Keratinocyte (primary cell): ENCODE measurements around the gene ZP1. TPM values are rescaled to one million over a fixed set of nuclear protein-coding genes. Genes with fewer than 3 reads are reported as not detected.

ENCODE experiments used
- DNase-seq: peaks from one replicate; pipeline ENCODE4 v3.0.0-alpha.2; 2011; ENCODE audit warnings: low read depth, missing footprints, low spot score
- FAIRE-seq: peaks from 2 replicates; lab custom pipeline; 2011; peaks lifted over from hg19 to GRCh38; lab: Jason Lieb, UNC
- H2AFZ ChIP-seq: 2 replicates; pipeline ENCODE4 v1.6.0; 2012; ENCODE audit warnings: low read length, control low read depth, inconsistent platforms; ENCODE audit not compliant: control insufficient read depth
- H3K27ac ChIP-seq: 2 replicates; pipeline ENCODE4 v1.5.1; 2011; ENCODE audit warnings: low read length; ENCODE audit not compliant: control insufficient read depth, insufficient read depth
- H3K27me3 ChIP-seq: 3 replicates; pipeline ENCODE4 v1.6.0; 2011; ENCODE audit warnings: low read length; ENCODE audit not compliant: control insufficient read depth, insufficient read depth; ENCODE audit errors: extremely low read depth
- H3K36me3 ChIP-seq, 2 experiments: 2 replicates in 1 of 2; 3 replicates in 1 of 2; pipeline ENCODE4 v1.5.1; 2011; ENCODE audit warnings: low read length in 2 of 2, mild to moderate bottlenecking in 1 of 2; ENCODE audit not compliant: control insufficient read depth in 2 of 2, insufficient read depth in 2 of 2; ENCODE audit errors: extremely low read depth in 1 of 2
- H3K4me1 ChIP-seq: 3 replicates; pipeline ENCODE4 v1.5.1; 2011; ENCODE audit warnings: low read length; ENCODE audit not compliant: control insufficient read depth, insufficient read depth; ENCODE audit errors: extremely low read depth
- H3K4me2 ChIP-seq: 3 replicates; pipeline ENCODE4 v1.6.0; 2011; ENCODE audit warnings: low read depth, low read length; ENCODE audit not compliant: control insufficient read depth, insufficient read depth; ENCODE audit errors: extremely low read depth
- H3K4me3 ChIP-seq, 3 experiments: fragments of 200-600 bp in 1 of 3; sonication (generic) in 1 of 3; 2 replicates in 2 of 3; 3 replicates in 1 of 3; pipeline ENCODE4 v1.5.1; 2011 to 2016; ENCODE audit warnings: low read length in 3 of 3, mild to moderate bottlenecking in 3 of 3, control low read depth in 2 of 3, inconsistent platforms in 1 of 3, low read depth in 1 of 3, mixed read lengths in 1 of 3, mixed run types in 1 of 3, moderate library complexity in 1 of 3; ENCODE audit not compliant: control insufficient read depth in 2 of 3, insufficient read depth in 2 of 3; ENCODE audit errors: extremely low read depth in 1 of 3
- H3K79me2 ChIP-seq: 2 replicates; pipeline ENCODE4 v1.6.0; 2012; ENCODE audit warnings: low read length; ENCODE audit not compliant: control insufficient read depth, insufficient read depth
- H3K9ac ChIP-seq: 3 replicates; pipeline ENCODE4 v1.6.0; 2011; ENCODE audit warnings: low read length; ENCODE audit not compliant: control insufficient read depth, insufficient read depth; ENCODE audit errors: extremely low read depth
- H3K9me1 ChIP-seq: 3 replicates; pipeline ENCODE4 v1.6.0; 2011; ENCODE audit warnings: low read length; ENCODE audit not compliant: control insufficient read depth, insufficient read depth; ENCODE audit errors: extremely low read depth
- H3K9me3 ChIP-seq: 2 replicates; pipeline ENCODE4 v1.5.1; 2012; ENCODE audit warnings: low read depth, low read length; ENCODE audit not compliant: control insufficient read depth
- H4K20me1 ChIP-seq: 3 replicates; pipeline ENCODE4 v1.6.0; 2011; ENCODE audit warnings: low read length; ENCODE audit not compliant: control insufficient read depth, insufficient read depth; ENCODE audit errors: extremely low read depth
- CTCF ChIP-seq, 3 experiments: IDR thresholded peaks in 1 of 3; conservative IDR thresholded peaks in 1 of 3; optimal IDR thresholded peaks in 1 of 3; 2 replicates in 2 of 3; 3 replicates in 1 of 3; pipeline versions ENCODE3 to v1.5.1; 2011; ENCODE audit warnings: low read length in 3 of 3, mild to moderate bottlenecking in 3 of 3, moderate library complexity in 2 of 3, control low read depth in 1 of 3, inconsistent platforms in 1 of 3; ENCODE audit not compliant: insufficient read depth in 2 of 3; ENCODE audit errors: extremely low read depth in 1 of 3
- EZH2 ChIP-seq: IDR thresholded peaks from one replicate; pipeline ENCODE4 v1.6.1; 2012; ENCODE audit warnings: inconsistent platforms, mild to moderate bottlenecking, low read length, moderate library complexity
- dilution Hi-C: fragments of 300-500 bp; cut with MboI; formaldehyde crosslinking; loops from one replicate; pipeline ENCODE4 v1.7.0; 2020; ENCODE audit warnings: low sequenced_read_pairs; ENCODE audit not compliant: extremely low pct_ligation_motif_present
- polyA plus RNA-seq, 5 experiments: library from polyadenylated mRNA; depleted of rRNA in 3 of 5; stranded (reverse) in 3 of 5; stranded (forward) in 1 of 5; unstranded in 1 of 5; fragments of >200 nt; gene quantifications; 1 replicate in 1 of 5; 2 replicates in 3 of 5; 3 replicates in 1 of 5; pipeline versions ENCODE4 v1.2.1 to v1.2.3, GENCODE V29; 2011 to 2012; ENCODE audit warnings: missing spikeins in 2 of 5, low read depth in 1 of 5, low replicate concordance in 1 of 5

ZP1 gene
- polyA plus RNA-seq, 1 donor (not counting 4 experiments of a cell fraction or from before 2014, with no cell fraction given): not detected

- no peak overlapping the region for H3K9ac ChIP-seq
- H3K36me3 ChIP-seq: peaks cover 19% of the 10 kb centered on the region in 2 experiments
- H3K27me3 ChIP-seq: no peaks in the 10 kb centered on the region
- H2AFZ ChIP-seq: no peak overlapping the region
- peak overlapping the region; percentile 20 for H3K4me2 ChIP-seq
- dilution Hi-C loops: no loop called here
- no peak for DNase-seq
- TF ChIP-seq EZH2 (no peak), CTCF (optimal IDR thresholded peaks at IDR 0.05 in 1 of 3, IDR thresholded peaks at IDR 0.05 in 1 of 3, conservative IDR thresholded peaks at IDR 0.05 in 1 of 3; ENCODE audit: extremely low read depth in 1 of 3, insufficient read depth in 2 of 3, low read length in 3 of 3) (no peak)
- H3K4me1 ChIP-seq: peaks cover 49% of the 10 kb centered on the region
- FAIRE-seq: no peak
- peaks cover 2% of the 10 kb centered on the region for H4K20me1 ChIP-seq
- H3K4me3 ChIP-seq: no peak overlapping the region
- H3K79me2 ChIP-seq: peaks cover 38% of the 10 kb centered on the region
- no peaks in the 10 kb centered on the region for H3K9me3 ChIP-seq
- H3K27ac ChIP-seq: peak overlapping the region; percentile 68
- H3K9me1 ChIP-seq: peaks cover 4% of the 10 kb centered on the region
These were observed 51.1 kb downstream of the ZP1 start for GRCh38 chr11:60918251-60918938.

DNA sequence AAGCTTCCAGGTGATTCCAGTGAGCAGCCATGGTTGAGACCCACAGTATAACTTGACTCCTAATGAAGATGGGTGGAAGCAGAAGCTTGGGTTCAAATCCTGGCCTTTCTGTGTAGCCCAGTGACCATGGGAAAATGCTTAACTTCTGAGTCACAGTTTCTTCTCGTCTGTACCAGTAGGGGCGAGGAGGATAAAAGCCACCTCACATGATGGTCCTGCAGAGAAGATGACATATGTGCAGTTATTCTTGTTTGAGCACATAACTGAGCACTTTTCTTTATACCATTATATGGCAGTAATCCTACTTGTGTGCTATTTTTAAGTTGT, 51.6 kb downstream of the ZP1 start:
- H3K36me3 ChIP-seq: peaks cover 19% of the 10 kb centered on the region in 2 experiments
- no peaks in the 10 kb centered on the region for H3K9me3 ChIP-seq
- H2AFZ ChIP-seq: no peak overlapping the region
- peak overlapping the region; percentile 68 for H3K27ac ChIP-seq
- no peaks in the 10 kb centered on the region for H3K27me3 ChIP-seq
- H3K4me3 ChIP-seq: no peak overlapping the region
- DNase-seq (no peak), FAIRE-seq (no peak)
- dilution Hi-C loops: no loop called here
- peaks cover 38% of the 10 kb centered on the region for H3K79me2 ChIP-seq
- peaks cover 50% of the 10 kb centered on the region for H3K4me1 ChIP-seq
- no peak overlapping the region for H3K9ac ChIP-seq
- H4K20me1 ChIP-seq: peaks cover 2% of the 10 kb centered on the region
- TF ChIP-seq CTCF (optimal IDR thresholded peaks at IDR 0.05 in 1 of 3, IDR thresholded peaks at IDR 0.05 in 1 of 3, conservative IDR thresholded peaks at IDR 0.05 in 1 of 3; ENCODE audit: extremely low read depth in 1 of 3, insufficient read depth in 2 of 3, low read length in 3 of 3) (no peak), EZH2 (no peak)
- H3K9me1 ChIP-seq: peaks cover 4% of the 10 kb centered on the region
- peak overlapping the region; percentile 20 for H3K4me2 ChIP-seq
